Measurements from ENCODE around the gene BMPER. TPM values are rescaled to one million over a fixed set of nuclear protein-coding genes. Genes with fewer than 3 reads are reported as not detected.

BMPER gene
- total and polyA plus RNA-seq, 12 donors = 0.29 to 1.9 (median 0.85) TPM; not detected in 2

GRCh38 chr7:34177476-34177875, 272.1 kb downstream of the BMPER start:
- H3K4me3 ChIP-seq = no peak overlapping the region
- H3K9me3 ChIP-seq (replicated peaks in 1 of 3) = no peaks in the 10 kb centered on the region
- no peak for DNase-seq
- H3K36me3 ChIP-seq (replicated peaks in 1 of 2) = no peaks in the 10 kb centered on the region
- TF ChIP-seq, protein P1, sequence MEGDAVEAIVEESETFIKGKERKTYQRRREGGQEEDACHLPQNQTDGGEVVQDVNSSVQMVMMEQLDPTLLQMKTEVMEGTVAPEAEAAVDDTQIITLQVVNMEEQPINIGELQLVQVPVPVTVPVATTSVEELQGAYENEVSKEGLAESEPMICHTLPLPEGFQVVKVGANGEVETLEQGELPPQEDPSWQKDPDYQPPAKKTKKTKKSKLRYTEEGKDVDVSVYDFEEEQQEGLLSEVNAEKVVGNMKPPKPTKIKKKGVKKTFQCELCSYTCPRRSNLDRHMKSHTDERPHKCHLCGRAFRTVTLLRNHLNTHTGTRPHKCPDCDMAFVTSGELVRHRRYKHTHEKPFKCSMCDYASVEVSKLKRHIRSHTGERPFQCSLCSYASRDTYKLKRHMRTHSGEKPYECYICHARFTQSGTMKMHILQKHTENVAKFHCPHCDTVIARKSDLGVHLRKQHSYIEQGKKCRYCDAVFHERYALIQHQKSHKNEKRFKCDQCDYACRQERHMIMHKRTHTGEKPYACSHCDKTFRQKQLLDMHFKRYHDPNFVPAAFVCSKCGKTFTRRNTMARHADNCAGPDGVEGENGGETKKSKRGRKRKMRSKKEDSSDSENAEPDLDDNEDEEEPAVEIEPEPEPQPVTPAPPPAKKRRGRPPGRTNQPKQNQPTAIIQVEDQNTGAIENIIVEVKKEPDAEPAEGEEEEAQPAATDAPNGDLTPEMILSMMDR (IDR thresholded peaks at IDR 0.05) = no peak
- TF ChIP-seq POLR2A (IDR thresholded peaks at IDR 0.05) = no peak
- H3K27me3 ChIP-seq = no peaks in the 10 kb centered on the region
- no peak overlapping the region for H3K27ac ChIP-seq
- H3K4me1 ChIP-seq (replicated peaks in 1 of 2) = no peaks in the 10 kb centered on the region
- intact Hi-C loops (cut with DNase I) = no loop called here
- WGBS, 4 donors = 41 to 53% (median 46%) methylated on average over 3 of the region's 3 CpGs

DNA sequence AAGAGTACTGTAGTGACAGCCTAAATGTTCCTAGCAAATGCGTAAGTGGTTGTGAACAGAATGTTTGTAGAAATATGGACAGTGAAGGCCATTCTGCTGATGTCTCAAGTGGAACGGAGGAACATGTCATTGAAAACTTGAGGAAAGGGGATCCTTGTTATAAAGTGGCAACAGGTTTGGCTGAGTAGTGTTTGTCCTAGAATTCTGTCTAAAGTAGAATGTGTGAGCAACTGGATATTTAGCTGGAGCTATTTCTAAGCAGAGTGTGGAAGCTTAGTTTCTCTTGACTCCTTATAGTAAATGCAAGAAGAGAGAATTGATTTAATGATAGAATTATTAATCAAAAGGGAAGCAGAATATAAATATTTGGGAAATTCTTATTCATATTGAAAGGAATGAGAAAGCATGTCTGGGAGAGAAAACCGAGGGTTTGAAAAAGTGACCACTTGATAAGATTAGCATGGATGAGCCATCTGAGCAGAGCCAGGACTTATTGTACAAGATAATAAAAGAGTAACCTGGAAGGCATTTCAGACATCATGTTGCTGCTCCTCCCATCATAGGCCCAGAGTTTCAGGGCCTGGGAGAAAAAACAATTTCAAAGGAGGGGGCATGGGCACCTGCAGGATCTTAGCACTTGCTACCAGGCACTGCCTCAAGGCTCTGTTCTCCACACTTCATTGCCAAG, 276.1 kb downstream of the BMPER start:
- no peak for TF ChIP-seq POLR2A (IDR thresholded peaks at IDR 0.05)
- TF ChIP-seq, protein P1 (IDR thresholded peaks at IDR 0.05) = no peak
- Histone ChIP-seq H3K27me3 (no peaks in the 10 kb centered on the region), H3K4me3 (no peak overlapping the region), H3K27ac (no peak overlapping the region), H3K9me3 (replicated peaks in 1 of 3) (no peaks in the 10 kb centered on the region), H3K36me3 (replicated peaks in 1 of 2) (no peaks in the 10 kb centered on the region), H3K4me1 (replicated peaks in 1 of 2) (no peaks in the 10 kb centered on the region)
- 73 to 77% (median 76%) methylated on average over 3 of the region's 3 CpGs for WGBS, 4 donors
- intact Hi-C loops (cut with DNase I) = no loop called here
- DNase-seq = no peak

DNA sequence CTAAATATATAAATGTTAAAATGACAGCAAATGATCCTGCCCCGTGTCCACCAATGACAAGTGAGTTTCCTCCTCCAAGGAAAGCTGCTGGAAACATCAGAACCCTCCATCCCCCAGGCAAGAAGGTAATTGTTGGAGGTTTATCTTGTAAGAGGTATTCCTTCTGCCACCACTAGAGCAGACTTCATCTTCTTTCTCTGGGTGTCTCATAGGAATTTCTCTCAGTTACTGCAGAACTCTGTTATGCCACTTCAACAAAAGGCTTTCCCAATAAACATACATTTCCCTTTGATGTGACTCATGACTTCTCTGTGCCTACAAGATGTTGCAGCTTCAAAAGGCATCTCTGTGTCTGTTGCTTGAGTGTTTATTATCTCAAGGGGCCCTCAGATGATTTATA, 279.1 kb downstream of the BMPER start:
- H3K27me3 ChIP-seq = no peaks in the 10 kb centered on the region
- no peak for DNase-seq
- TF ChIP-seq, protein P1 (IDR thresholded peaks at IDR 0.05) = no peak
- no peak for TF ChIP-seq POLR2A (IDR thresholded peaks at IDR 0.05)
- H3K36me3 ChIP-seq (replicated peaks in 1 of 2) = no peaks in the 10 kb centered on the region
- H3K4me1 ChIP-seq (replicated peaks in 1 of 2) = no peaks in the 10 kb centered on the region
- WGBS, 4 donors = 66 to 92% (median 73%) methylated on average over 1 of the region's 1 CpG
- intact Hi-C loops (cut with DNase I) = no loop called here
- no peaks in the 10 kb centered on the region for H3K9me3 ChIP-seq (replicated peaks in 1 of 3)
- H3K4me3 ChIP-seq = no peak overlapping the region
- H3K27ac ChIP-seq = no peak overlapping the region

DNA sequence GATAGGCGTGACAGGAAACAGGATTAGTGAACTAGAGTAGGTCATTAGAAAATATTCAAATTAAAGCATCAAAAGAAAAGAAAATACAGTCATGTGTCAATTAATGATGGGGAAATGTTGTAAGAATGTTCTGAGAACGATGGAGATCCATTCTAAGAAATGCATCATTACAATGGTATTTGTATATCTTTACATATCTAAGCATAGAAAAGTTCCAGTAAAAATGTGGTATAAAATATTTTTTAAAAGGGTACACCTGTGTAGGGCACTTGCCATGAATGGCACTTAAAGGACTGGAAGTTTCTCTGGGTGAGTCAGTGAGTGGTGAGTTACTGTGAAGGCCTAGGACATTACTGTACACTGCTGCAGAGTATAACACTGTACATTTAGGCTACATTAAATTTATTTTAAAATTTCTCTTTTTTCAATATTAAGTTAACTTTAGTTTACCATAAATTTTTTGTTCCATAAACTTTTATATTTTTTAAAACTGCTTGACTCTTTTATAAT, 282.5 kb downstream of the BMPER start:
- no peaks in the 10 kb centered on the region for H3K9me3 ChIP-seq (replicated peaks in 1 of 3)
- DNase-seq = no peak
- intact Hi-C loops (cut with DNase I) = no loop called here
- H3K4me1 ChIP-seq (replicated peaks in 1 of 2) = no peaks in the 10 kb centered on the region
- H3K27ac ChIP-seq = no peak overlapping the region
- no peaks in the 10 kb centered on the region for H3K36me3 ChIP-seq (replicated peaks in 1 of 2)
- H3K27me3 ChIP-seq = no peaks in the 10 kb centered on the region
- TF ChIP-seq, protein P1 (IDR thresholded peaks at IDR 0.05) = no peak
- TF ChIP-seq POLR2A (IDR thresholded peaks at IDR 0.05) = no peak
- no peak overlapping the region for H3K4me3 ChIP-seq
- WGBS, 4 donors = 74 to 86% (median 80%) methylated on average over 2 of the region's 2 CpGs

All from adrenal gland (tissue), 12 donors.